ENCODE measurements around the gene WDR1.

The WDR1 gene

GRCh38 chr4:10066670-10067651, 49.6 kb downstream of the WDR1 start:
- no peak for DNase-seq (ENCODE audit: low read depth)

- no peak for DNase-seq (ENCODE audit: low read depth)
These were observed 50.4 kb downstream of the WDR1 start for GRCh38 chr4:10066206-10066605.

GRCh38 chr4:10063544-10064300, 52.9 kb downstream of the WDR1 start:
- peak; percentile 51 for DNase-seq (ENCODE audit: low read depth)

- DNase-seq (ENCODE audit: low read depth), result no peak
These were observed 54.8 kb downstream of the WDR1 start for GRCh38 chr4:10061650-10062415.

- no peak for DNase-seq (ENCODE audit: low read depth)
These were observed 58.2 kb downstream of the WDR1 start for GRCh38 chr4:10058371-10058770.

- DNase-seq (ENCODE audit: low read depth), result no peak
These were observed 59.6 kb downstream of the WDR1 start for GRCh38 chr4:10057023-10057395.

GRCh38 chr4:10056334-10057022, 60.1 kb downstream of the WDR1 start:
- DNase-seq (ENCODE audit: low read depth), result no peak

- DNase-seq (ENCODE audit: low read depth), result no peak
These were observed 60.7 kb downstream of the WDR1 start for GRCh38 chr4:10055871-10056270.

- no peak for DNase-seq (ENCODE audit: low read depth)
These were observed 62.0 kb downstream of the WDR1 start for GRCh38 chr4:10054571-10055041.

GRCh38 chr4:10053635-10054453, 62.8 kb downstream of the WDR1 start:
- DNase-seq (ENCODE audit: low read depth), result no peak

- DNase-seq (ENCODE audit: low read depth), result no peak
These were observed 65.0 kb downstream of the WDR1 start for GRCh38 chr4:10051517-10052135.

- no peak for DNase-seq (ENCODE audit: low read depth)
These were observed 65.9 kb downstream of the WDR1 start for GRCh38 chr4:10050721-10051120.

- no peak for DNase-seq (ENCODE audit: low read depth)
These were observed 66.3 kb downstream of the WDR1 start for GRCh38 chr4:10050261-10050661.

- no peak for DNase-seq (ENCODE audit: low read depth)
These were observed 67.5 kb downstream of the WDR1 start for GRCh38 chr4:10048941-10049697.

GRCh38 chr4:10047967-10048366, 68.6 kb downstream of the WDR1 start:
- DNase-seq (ENCODE audit: low read depth), result no peak

- no peak for DNase-seq (ENCODE audit: low read depth)
These were observed 70.1 kb downstream of the WDR1 start for GRCh38 chr4:10046471-10046870.

- DNase-seq (ENCODE audit: low read depth), result no peak
These were observed 71.1 kb downstream of the WDR1 start for GRCh38 chr4:10045481-10045880.

GRCh38 chr4:10041036-10041435, 75.6 kb downstream of the WDR1 start:
- no peak for DNase-seq (ENCODE audit: low read depth)

Data from fibroblast of the conjunctiva (primary cell).